ENCODE measurements around the gene ZRANB3.

DNA sequence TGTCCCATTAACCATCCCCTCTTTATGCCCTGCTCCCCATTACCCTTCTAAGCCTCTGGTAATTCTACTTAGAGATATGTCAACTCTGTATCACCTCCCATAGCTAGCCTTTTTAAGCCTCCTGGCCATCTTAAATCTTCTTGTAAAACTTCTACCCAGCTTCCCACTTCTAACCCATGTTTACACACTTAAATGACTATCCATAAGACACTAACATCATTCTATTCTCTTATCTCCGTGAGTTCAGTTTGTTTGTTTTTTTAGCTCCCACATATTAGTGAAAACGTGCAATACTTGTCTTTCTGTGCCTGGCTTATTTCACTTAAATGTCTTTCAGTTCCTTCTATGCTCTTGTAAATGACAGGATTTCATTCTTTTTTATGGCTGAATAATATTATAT is 436.5 kb downstream of the ZRANB3 start:
- TF ChIP-seq NANOG (IDR thresholded peaks at IDR 0.05; ENCODE audit: borderline replicate concordance) (no peak), EZH2 (IDR thresholded peaks at IDR 0.05; ENCODE audit: low read depth, unreplicated experiment) (no peak), POLR2AphosphoS5 (IDR thresholded peaks at IDR 0.05; ENCODE audit: low read depth) (no peak), EZH2phosphoT487 (IDR thresholded peaks at IDR 0.05; ENCODE audit: unreplicated experiment) (no peak)
- TF ChIP-seq, protein P1, sequence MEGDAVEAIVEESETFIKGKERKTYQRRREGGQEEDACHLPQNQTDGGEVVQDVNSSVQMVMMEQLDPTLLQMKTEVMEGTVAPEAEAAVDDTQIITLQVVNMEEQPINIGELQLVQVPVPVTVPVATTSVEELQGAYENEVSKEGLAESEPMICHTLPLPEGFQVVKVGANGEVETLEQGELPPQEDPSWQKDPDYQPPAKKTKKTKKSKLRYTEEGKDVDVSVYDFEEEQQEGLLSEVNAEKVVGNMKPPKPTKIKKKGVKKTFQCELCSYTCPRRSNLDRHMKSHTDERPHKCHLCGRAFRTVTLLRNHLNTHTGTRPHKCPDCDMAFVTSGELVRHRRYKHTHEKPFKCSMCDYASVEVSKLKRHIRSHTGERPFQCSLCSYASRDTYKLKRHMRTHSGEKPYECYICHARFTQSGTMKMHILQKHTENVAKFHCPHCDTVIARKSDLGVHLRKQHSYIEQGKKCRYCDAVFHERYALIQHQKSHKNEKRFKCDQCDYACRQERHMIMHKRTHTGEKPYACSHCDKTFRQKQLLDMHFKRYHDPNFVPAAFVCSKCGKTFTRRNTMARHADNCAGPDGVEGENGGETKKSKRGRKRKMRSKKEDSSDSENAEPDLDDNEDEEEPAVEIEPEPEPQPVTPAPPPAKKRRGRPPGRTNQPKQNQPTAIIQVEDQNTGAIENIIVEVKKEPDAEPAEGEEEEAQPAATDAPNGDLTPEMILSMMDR (conservative IDR thresholded peaks at IDR 0.05; ENCODE audit: low read depth in 2 of 2), result no peak
- TF ChIP-seq, protein P2, sequence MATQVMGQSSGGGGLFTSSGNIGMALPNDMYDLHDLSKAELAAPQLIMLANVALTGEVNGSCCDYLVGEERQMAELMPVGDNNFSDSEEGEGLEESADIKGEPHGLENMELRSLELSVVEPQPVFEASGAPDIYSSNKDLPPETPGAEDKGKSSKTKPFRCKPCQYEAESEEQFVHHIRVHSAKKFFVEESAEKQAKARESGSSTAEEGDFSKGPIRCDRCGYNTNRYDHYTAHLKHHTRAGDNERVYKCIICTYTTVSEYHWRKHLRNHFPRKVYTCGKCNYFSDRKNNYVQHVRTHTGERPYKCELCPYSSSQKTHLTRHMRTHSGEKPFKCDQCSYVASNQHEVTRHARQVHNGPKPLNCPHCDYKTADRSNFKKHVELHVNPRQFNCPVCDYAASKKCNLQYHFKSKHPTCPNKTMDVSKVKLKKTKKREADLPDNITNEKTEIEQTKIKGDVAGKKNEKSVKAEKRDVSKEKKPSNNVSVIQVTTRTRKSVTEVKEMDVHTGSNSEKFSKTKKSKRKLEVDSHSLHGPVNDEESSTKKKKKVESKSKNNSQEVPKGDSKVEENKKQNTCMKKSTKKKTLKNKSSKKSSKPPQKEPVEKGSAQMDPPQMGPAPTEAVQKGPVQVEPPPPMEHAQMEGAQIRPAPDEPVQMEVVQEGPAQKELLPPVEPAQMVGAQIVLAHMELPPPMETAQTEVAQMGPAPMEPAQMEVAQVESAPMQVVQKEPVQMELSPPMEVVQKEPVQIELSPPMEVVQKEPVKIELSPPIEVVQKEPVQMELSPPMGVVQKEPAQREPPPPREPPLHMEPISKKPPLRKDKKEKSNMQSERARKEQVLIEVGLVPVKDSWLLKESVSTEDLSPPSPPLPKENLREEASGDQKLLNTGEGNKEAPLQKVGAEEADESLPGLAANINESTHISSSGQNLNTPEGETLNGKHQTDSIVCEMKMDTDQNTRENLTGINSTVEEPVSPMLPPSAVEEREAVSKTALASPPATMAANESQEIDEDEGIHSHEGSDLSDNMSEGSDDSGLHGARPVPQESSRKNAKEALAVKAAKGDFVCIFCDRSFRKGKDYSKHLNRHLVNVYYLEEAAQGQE (IDR thresholded peaks at IDR 0.05; ENCODE audit: unreplicated experiment), result no peak
- TF ChIP-seq, protein P3, sequence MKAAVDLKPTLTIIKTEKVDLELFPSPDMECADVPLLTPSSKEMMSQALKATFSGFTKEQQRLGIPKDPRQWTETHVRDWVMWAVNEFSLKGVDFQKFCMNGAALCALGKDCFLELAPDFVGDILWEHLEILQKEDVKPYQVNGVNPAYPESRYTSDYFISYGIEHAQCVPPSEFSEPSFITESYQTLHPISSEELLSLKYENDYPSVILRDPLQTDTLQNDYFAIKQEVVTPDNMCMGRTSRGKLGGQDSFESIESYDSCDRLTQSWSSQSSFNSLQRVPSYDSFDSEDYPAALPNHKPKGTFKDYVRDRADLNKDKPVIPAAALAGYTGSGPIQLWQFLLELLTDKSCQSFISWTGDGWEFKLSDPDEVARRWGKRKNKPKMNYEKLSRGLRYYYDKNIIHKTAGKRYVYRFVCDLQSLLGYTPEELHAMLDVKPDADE (IDR thresholded peaks at IDR 0.05), result no peak
- TF ChIP-seq, protein P4, sequence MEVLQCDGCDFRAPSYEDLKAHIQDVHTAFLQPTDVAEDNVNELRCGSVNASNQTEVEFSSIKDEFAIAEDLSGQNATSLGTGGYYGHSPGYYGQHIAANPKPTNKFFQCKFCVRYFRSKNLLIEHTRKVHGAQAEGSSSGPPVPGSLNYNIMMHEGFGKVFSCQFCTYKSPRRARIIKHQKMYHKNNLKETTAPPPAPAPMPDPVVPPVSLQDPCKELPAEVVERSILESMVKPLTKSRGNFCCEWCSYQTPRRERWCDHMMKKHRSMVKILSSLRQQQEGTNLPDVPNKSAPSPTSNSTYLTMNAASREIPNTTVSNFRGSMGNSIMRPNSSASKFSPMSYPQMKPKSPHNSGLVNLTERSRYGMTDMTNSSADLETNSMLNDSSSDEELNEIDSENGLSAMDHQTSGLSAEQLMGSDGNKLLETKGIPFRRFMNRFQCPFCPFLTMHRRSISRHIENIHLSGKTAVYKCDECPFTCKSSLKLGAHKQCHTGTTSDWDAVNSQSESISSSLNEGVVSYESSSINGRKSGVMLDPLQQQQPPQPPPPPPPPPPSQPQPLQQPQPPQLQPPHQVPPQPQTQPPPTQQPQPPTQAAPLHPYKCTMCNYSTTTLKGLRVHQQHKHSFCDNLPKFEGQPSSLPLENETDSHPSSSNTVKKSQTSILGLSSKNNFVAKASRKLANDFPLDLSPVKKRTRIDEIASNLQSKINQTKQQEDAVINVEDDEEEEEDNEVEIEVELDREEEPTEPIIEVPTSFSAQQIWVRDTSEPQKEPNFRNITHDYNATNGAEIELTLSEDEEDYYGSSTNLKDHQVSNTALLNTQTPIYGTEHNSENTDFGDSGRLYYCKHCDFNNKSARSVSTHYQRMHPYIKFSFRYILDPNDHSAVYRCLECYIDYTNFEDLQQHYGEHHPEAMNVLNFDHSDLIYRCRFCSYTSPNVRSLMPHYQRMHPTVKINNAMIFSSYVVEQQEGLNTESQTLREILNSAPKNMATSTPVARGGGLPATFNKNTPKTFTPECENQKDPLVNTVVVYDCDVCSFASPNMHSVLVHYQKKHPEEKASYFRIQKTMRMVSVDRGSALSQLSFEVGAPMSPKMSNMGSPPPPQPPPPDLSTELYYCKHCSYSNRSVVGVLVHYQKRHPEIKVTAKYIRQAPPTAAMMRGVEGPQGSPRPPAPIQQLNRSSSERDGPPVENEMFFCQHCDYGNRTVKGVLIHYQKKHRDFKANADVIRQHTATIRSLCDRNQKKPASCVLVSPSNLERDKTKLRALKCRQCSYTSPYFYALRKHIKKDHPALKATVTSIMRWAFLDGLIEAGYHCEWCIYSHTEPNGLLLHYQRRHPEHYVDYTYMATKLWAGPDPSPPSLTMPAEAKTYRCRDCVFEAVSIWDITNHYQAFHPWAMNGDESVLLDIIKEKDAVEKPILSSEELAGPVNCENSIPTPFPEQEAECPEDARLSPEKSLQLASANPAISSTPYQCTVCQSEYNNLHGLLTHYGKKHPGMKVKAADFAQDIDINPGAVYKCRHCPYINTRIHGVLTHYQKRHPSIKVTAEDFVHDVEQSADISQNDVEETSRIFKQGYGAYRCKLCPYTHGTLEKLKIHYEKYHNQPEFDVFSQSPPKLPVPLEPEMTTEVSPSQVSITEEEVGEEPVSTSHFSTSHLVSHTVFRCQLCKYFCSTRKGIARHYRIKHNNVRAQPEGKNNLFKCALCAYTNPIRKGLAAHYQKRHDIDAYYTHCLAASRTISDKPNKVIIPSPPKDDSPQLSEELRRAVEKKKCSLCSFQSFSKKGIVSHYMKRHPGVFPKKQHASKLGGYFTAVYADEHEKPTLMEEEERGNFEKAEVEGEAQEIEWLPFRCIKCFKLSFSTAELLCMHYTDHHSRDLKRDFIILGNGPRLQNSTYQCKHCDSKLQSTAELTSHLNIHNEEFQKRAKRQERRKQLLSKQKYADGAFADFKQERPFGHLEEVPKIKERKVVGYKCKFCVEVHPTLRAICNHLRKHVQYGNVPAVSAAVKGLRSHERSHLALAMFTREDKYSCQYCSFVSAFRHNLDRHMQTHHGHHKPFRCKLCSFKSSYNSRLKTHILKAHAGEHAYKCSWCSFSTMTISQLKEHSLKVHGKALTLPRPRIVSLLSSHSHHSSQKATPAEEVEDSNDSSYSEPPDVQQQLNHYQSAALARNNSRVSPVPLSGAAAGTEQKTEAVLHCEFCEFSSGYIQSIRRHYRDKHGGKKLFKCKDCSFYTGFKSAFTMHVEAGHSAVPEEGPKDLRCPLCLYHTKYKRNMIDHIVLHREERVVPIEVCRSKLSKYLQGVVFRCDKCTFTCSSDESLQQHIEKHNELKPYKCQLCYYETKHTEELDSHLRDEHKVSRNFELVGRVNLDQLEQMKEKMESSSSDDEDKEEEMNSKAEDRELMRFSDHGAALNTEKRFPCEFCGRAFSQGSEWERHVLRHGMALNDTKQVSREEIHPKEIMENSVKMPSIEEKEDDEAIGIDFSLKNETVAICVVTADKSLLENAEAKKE (CRISPR knock-in tag; IDR thresholded peaks at IDR 0.05), result no peak

All from GM23338 (cell line).